ENCODE measurements around the gene TRMT61A. TPM values are rescaled to one million over a fixed set of nuclear protein-coding genes. Genes with fewer than 3 reads are reported as not detected.

Gene TRMT61A
- total and polyA plus RNA-seq, 4 experiments from 2014 or later, result 4.6 to 14.0 (median 11.6) TPM

GRCh38 chr14:103514596-103515421, 14.2 kb upstream of the TRMT61A start:
- ChIA-PET POLR2A (ENCODE audit: partially characterized antibody) (no interaction called here), CTCF (ENCODE audit: partially characterized antibody) (no interaction called here)
- Histone ChIP-seq H3K27ac (ENCODE audit: low read depth, low read length) (no peak overlapping the region), H3K4me1 (ENCODE audit: insufficient read depth, low read length) (peaks cover 8% of the 10 kb centered on the region), H3K27me3 (ENCODE audit: insufficient read depth, low read length) (no peaks in the 10 kb centered on the region), H3K9me3 (ENCODE audit: control insufficient read depth in 1 of 2, low read length in 2 of 2) (no peaks in the 10 kb centered on the region), H3K36me3 (ENCODE audit: insufficient read depth, low read length) (no peaks in the 10 kb centered on the region), H3K4me3 (ENCODE audit: low read length in 2 of 2) (no peak overlapping the region)
- H3K4me3 Mint-ChIP-seq, result no peak overlapping the region
- no peak for DNase-seq
- peak overlapping the region in 1 of 7 donors; percentile 55 for H3K27ac Mint-ChIP-seq
- peaks cover 0 to 3% of the 10 kb centered on the region in 2 donors for H3K27me3 Mint-ChIP-seq
- peaks cover 0 to 6% (median 0%) of the 10 kb centered on the region in 8 donors for H3K9me3 Mint-ChIP-seq
- peaks cover 3 to 12% of the 10 kb centered on the region in 2 donors for H3K36me3 Mint-ChIP-seq
- H3K4me1 Mint-ChIP-seq, result peaks cover 2 to 15% (median 6%) of the 10 kb centered on the region in 4 donors
- intact Hi-C loops (cut with micrococcal nuclease), result no loop called here

- Mint-ChIP-seq H3K4me3 (no peak overlapping the region), H3K27ac (peak overlapping the region in 3 of 7 donors; percentile 13 to 59 (median 24)), H3K9me3 (peaks cover 0 to 5% (median 0%) of the 10 kb centered on the region in 8 donors)
Measured at GRCh38 chr14:103516426-103517173, 12.4 kb upstream of the TRMT61A start.

DNA sequence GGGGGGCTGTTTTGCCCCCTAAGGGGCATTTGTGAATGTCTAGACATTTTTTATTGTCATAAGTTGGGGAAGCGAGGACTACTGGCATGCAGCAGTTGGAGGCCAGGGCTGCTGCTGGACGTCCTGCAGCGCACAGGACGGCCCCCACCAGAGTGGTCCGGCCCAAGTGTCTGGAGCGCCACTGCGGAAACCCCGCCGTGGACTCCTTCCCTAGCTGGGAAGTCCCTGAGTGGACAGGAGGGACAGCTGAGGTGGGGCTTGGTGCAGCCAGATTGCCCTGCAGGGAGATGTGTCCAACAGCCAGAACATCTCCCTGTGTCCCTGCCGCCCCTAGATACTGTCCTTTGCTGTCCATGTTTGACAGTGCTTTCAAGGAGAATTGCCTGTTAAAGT, 11.8 kb upstream of the TRMT61A start:
- Mint-ChIP-seq H3K9me3 (peaks cover 0 to 3% (median 0%) of the 10 kb centered on the region in 8 donors), H3K4me3 (no peak overlapping the region), H3K36me3 (peaks cover 0 to 3% of the 10 kb centered on the region in 2 donors), H3K27ac (peak overlapping the region in 1 of 7 donors; percentile 13), H3K4me1 (peaks cover 2 to 15% (median 6%) of the 10 kb centered on the region in 4 donors), H3K27me3 (peaks cover 0 to 3% of the 10 kb centered on the region in 2 donors)
- POLR2A ChIA-PET (ENCODE audit: partially characterized antibody), result no interaction called here
- Histone ChIP-seq H3K9me3 (ENCODE audit: control insufficient read depth in 1 of 2, low read length in 2 of 2) (no peaks in the 10 kb centered on the region), H3K4me3 (ENCODE audit: low read length in 2 of 2) (no peak overlapping the region), H3K36me3 (ENCODE audit: insufficient read depth, low read length) (no peaks in the 10 kb centered on the region), H3K4me1 (ENCODE audit: insufficient read depth, low read length) (peaks cover 17% of the 10 kb centered on the region), H3K27me3 (ENCODE audit: insufficient read depth, low read length) (no peaks in the 10 kb centered on the region), H3K27ac (ENCODE audit: low read depth, low read length) (no peak overlapping the region)
- intact Hi-C loops (cut with micrococcal nuclease), result no loop called here
- CTCF ChIA-PET (ENCODE audit: partially characterized antibody), result interaction anchor here (1.0 to 7.2 kb wide), 4 partner anchors 12 to 40 kb away, joined by 3 to 78 read pairs (median 4); partner anchors contain the start of gene TRMT61A
- no peak for DNase-seq

More at GRCh38 chr14:103516426-103517173, 12.4 kb upstream of the TRMT61A start:
- CTCF ChIA-PET (ENCODE audit: partially characterized antibody), result interaction anchor here (1.0 to 7.2 kb wide), 4 partner anchors 13 to 39 kb away, joined by 3 to 78 read pairs (median 4); partner anchors contain the start of gene TRMT61A
- no peak overlapping the region for H3K4me3 ChIP-seq (ENCODE audit: low read length in 2 of 2)
- no peak overlapping the region for H3K27ac ChIP-seq (ENCODE audit: low read depth, low read length)
- H3K27me3 ChIP-seq (ENCODE audit: insufficient read depth, low read length), result no peaks in the 10 kb centered on the region
- intact Hi-C loops (cut with micrococcal nuclease), result no loop called here
- peaks cover 0 to 3% of the 10 kb centered on the region in 2 donors for H3K27me3 Mint-ChIP-seq
- peaks cover 14% of the 10 kb centered on the region for H3K4me1 ChIP-seq (ENCODE audit: insufficient read depth, low read length)
- no peaks in the 10 kb centered on the region for H3K36me3 ChIP-seq (ENCODE audit: insufficient read depth, low read length)
- H3K4me1 Mint-ChIP-seq, result peaks cover 2 to 15% (median 6%) of the 10 kb centered on the region in 4 donors
- H3K9me3 ChIP-seq (ENCODE audit: control insufficient read depth in 1 of 2, low read length in 2 of 2), result no peaks in the 10 kb centered on the region
- peaks cover 0 to 4% of the 10 kb centered on the region in 2 donors for H3K36me3 Mint-ChIP-seq
- POLR2A ChIA-PET (ENCODE audit: partially characterized antibody), result interaction anchor here (0.5 kb wide), 1 partner anchor 1671 kb away, joined by 3 read pairs; no protein-coding TSS in a partner anchor
- DNase-seq, result no peak

- POLR2A ChIA-PET (ENCODE audit: partially characterized antibody), result no interaction called here
Measured at GRCh38 chr14:103517721-103518421, 11.1 kb upstream of the TRMT61A start.

GRCh38 chr14:103518422-103519042, 10.5 kb upstream of the TRMT61A start:
- peak in 4 of 5 donors; percentile 43 to 59 (median 49) for DNase-seq
- Histone ChIP-seq H3K4me1 (ENCODE audit: insufficient read depth, low read length) (peaks cover 22% of the 10 kb centered on the region), H3K27ac (ENCODE audit: low read depth, low read length) (no peak overlapping the region), H3K4me3 (ENCODE audit: low read length in 2 of 2) (no peak overlapping the region), H3K9me3 (ENCODE audit: control insufficient read depth in 1 of 2, low read length in 2 of 2) (no peaks in the 10 kb centered on the region), H3K36me3 (ENCODE audit: insufficient read depth, low read length) (no peaks in the 10 kb centered on the region), H3K27me3 (ENCODE audit: insufficient read depth, low read length) (no peaks in the 10 kb centered on the region)
- H3K36me3 Mint-ChIP-seq, result peaks cover 0 to 1% of the 10 kb centered on the region in 2 donors
- peaks cover 0 to 1% (median 0%) of the 10 kb centered on the region in 8 donors for H3K9me3 Mint-ChIP-seq
- H3K27me3 Mint-ChIP-seq, result peaks cover under 1 to 3% of the 10 kb centered on the region in 2 donors
- intact Hi-C loops (cut with micrococcal nuclease), result loop anchor here (1.0 kb wide), 1 partner anchor 28 kb away; no protein-coding TSS in a partner anchor
- ChIA-PET POLR2A (ENCODE audit: partially characterized antibody) (interaction anchor here (0.8 to 1.5 kb wide), 4 partner anchors 10 to 44 kb away, joined by 3 to 8 read pairs (median 3); partner anchors contain the start of genes BAG5, COA8 and TRMT61A), CTCF (ENCODE audit: partially characterized antibody) (interaction anchor here (0.6 to 7.2 kb wide), 16 partner anchors 9 to 402 kb away, joined by 3 to 78 read pairs (median 4); partner anchors contain the start of genes COA8 and TRMT61A)
- H3K27ac Mint-ChIP-seq, result peak overlapping the region in 1 of 7 donors; percentile 52
- H3K4me1 Mint-ChIP-seq, result peaks cover 2 to 17% (median 7%) of the 10 kb centered on the region in 4 donors
- H3K4me3 Mint-ChIP-seq, result peak overlapping the region in 1 of 8 donors; percentile 35

More at GRCh38 chr14:103517721-103518421, 11.1 kb upstream of the TRMT61A start:
- Mint-ChIP-seq H3K36me3 (peaks cover 0 to 1% of the 10 kb centered on the region in 2 donors), H3K27ac (no peak overlapping the region), H3K4me3 (no peak overlapping the region), H3K27me3 (peaks cover 0 to 3% of the 10 kb centered on the region in 2 donors), H3K4me1 (peaks cover 2 to 15% (median 6%) of the 10 kb centered on the region in 4 donors), H3K9me3 (peaks cover 0 to 1% (median 0%) of the 10 kb centered on the region in 8 donors)
- Histone ChIP-seq H3K27me3 (ENCODE audit: insufficient read depth, low read length) (no peaks in the 10 kb centered on the region), H3K4me3 (ENCODE audit: low read length in 2 of 2) (no peak overlapping the region), H3K27ac (ENCODE audit: low read depth, low read length) (no peak overlapping the region), H3K9me3 (ENCODE audit: control insufficient read depth in 1 of 2, low read length in 2 of 2) (no peaks in the 10 kb centered on the region), H3K4me1 (ENCODE audit: insufficient read depth, low read length) (peaks cover 20% of the 10 kb centered on the region), H3K36me3 (ENCODE audit: insufficient read depth, low read length) (no peaks in the 10 kb centered on the region)
- intact Hi-C loops (cut with micrococcal nuclease), result loop anchor here (1.0 kb wide), 1 partner anchor 28 kb away; no protein-coding TSS in a partner anchor
- DNase-seq, result no peak
- CTCF ChIA-PET (ENCODE audit: partially characterized antibody), result interaction anchor here (0.7 to 7.2 kb wide), 14 partner anchors 8 to 67 kb away, joined by 3 to 78 read pairs (median 4); partner anchors contain the start of gene COA8
